HCT116 (cell line): ENCODE results near the gene RUNX2. TPM values are rescaled to one million over a fixed set of nuclear protein-coding genes. Genes with fewer than 3 reads are reported as not detected.

Experiments used
- ATAC-seq: fragments of 200-7000 bp; cut with Tn5 transposase; 2 replicates; pipeline ENCODE4 v1.9.1; 2020; ENCODE audit warnings: mild to moderate bottlenecking, moderate library complexity
- BruUV-seq: library from RNA; stranded (reverse); fragments of 400-500 nt; replicated peaks from 2 replicates; lab custom pipeline; 2021; lab: Mats Ljungman, UMichigan
- CTCF ChIA-PET: fragments of 300-600 bp; sonication (Branson Sonifier 250); formaldehyde crosslinking; loops from one replicate; lab custom pipeline; 2021; ENCODE audit warnings: antibody characterized with exemption; lab: Charles Lee
- POLR2A ChIA-PET: fragments of 300-600, 350-600 bp; sonication (Branson Sonifier 250); formaldehyde crosslinking; loops from one replicate; lab custom pipeline; 2021; ENCODE audit warnings: antibody characterized with exemption; lab: Charles Lee
- RAD21 ChIA-PET, 2 experiments: fragments of 300-600 bp; sonication (Branson Sonifier 250); formaldehyde crosslinking; loops; one replicate each; lab custom pipeline; 2023; ENCODE audit warnings: low total read pairs in 2 of 2; ENCODE audit not compliant: uncharacterized antibody in 2 of 2, unreplicated experiment in 2 of 2, low non-redundant PET in 1 of 2; lab: Charles Lee
- DNase-seq: peaks from one replicate; pipeline ENCODE4 v3.0.0-alpha.2; 2010; ENCODE audit warnings: low read depth, low spot score
- H2AFZ ChIP-seq: fragments of 200-600 bp; shearing (Covaris generic), sonication (generic); 2 replicates; pipeline ENCODE4 v1.6.1; 2017; ENCODE audit warnings: low read depth, mixed run types, mixed read lengths, antibody characterized with exemption, low read length; ENCODE audit not compliant: poor library complexity, severe bottlenecking
- H3K27ac ChIP-seq: 2 replicates; pipeline ENCODE4 v1.5.1; 2012; ENCODE audit warnings: low read depth, low read length
- H3K27me3 ChIP-seq: fragments of 200-600 bp; sonication (generic); 2 replicates; pipeline ENCODE4 v1.6.1; 2016; ENCODE audit warnings: mixed run types, low read length, mixed read lengths; ENCODE audit not compliant: insufficient read depth
- H3K36me3 ChIP-seq, 2 experiments: fragments of 200-500 bp in 1 of 2; fragments of 200-600 bp in 1 of 2; sonication (Bioruptor generic) in 1 of 2; sonication (generic) in 1 of 2; 2 replicates each; pipeline versions ENCODE4 v1.5.1 to v1.6.1; 2014 to 2016; ENCODE audit warnings: low read length in 2 of 2, inconsistent platforms in 1 of 2, mixed read lengths in 1 of 2, mixed run types in 1 of 2; ENCODE audit not compliant: insufficient read depth in 2 of 2, control insufficient read depth in 1 of 2
- H3K4me1 ChIP-seq, 2 experiments: fragments of 200-600 bp in 1 of 2; sonication (generic) in 1 of 2; 2 replicates each; pipeline versions ENCODE4 v1.5.1 to v1.6.1; 2012 to 2017; ENCODE audit warnings: low read length in 2 of 2, inconsistent platforms in 1 of 2, mild to moderate bottlenecking in 1 of 2, mixed read lengths in 1 of 2, mixed run types in 1 of 2, moderate library complexity in 1 of 2; ENCODE audit not compliant: insufficient read depth in 2 of 2, control insufficient read depth in 1 of 2
- H3K4me2 ChIP-seq: fragments of 200-600 bp; sonication (generic); 2 replicates; pipeline ENCODE4 v1.6.1; 2017; ENCODE audit warnings: mixed run types, low read length, mixed read lengths
- H3K4me3 ChIP-seq, 2 experiments: fragments of 200-600 bp in 1 of 2; sonication (generic) in 1 of 2; replicated peaks in 1 of 2; 2 replicates each; pipeline ENCODE4 v1.5.1; 2011 to 2016; ENCODE audit warnings: low read length in 2 of 2, control low read depth in 1 of 2, low read depth in 1 of 2, mild to moderate bottlenecking in 1 of 2, mixed read lengths in 1 of 2, mixed run types in 1 of 2
- H3K79me2 ChIP-seq: fragments of 200-600 bp; sonication (generic); 2 replicates; pipeline ENCODE4 v1.6.1; 2017; ENCODE audit warnings: mild to moderate bottlenecking, mixed run types, low read length, moderate library complexity, mixed read lengths; ENCODE audit not compliant: insufficient read depth
- H3K9ac ChIP-seq: fragments of 200-600 bp; sonication (generic); 2 replicates; pipeline ENCODE4 v1.6.1; 2016; ENCODE audit warnings: low read length, mixed read lengths
- H3K9me2 ChIP-seq: fragments of 200-600 bp; sonication (generic), shearing (Covaris generic); 2 replicates; pipeline ENCODE4 v1.6.1; 2017; ENCODE audit warnings: mixed run types, mild to moderate bottlenecking, moderate library complexity; ENCODE audit not compliant: insufficient read depth
- H3K9me3 ChIP-seq, 2 experiments: fragments of 200-500 bp in 1 of 2; fragments of 200-600 bp in 1 of 2; sonication (Bioruptor generic) in 1 of 2; sonication (generic) in 1 of 2; 2 replicates each; pipeline ENCODE4 v1.6.1; 2014 to 2017; ENCODE audit warnings: low read length in 2 of 2, mixed read lengths in 2 of 2, inconsistent platforms in 1 of 2, low read depth in 1 of 2, mild to moderate bottlenecking in 1 of 2, mixed run types in 1 of 2, moderate library complexity in 1 of 2; ENCODE audit not compliant: control insufficient read depth in 1 of 2, insufficient read depth in 1 of 2
- H4K20me1 ChIP-seq: fragments of 200-600 bp; sonication (generic), shearing (Covaris generic); 2 replicates; pipeline ENCODE4 v1.6.1; 2017; ENCODE audit warnings: mixed run types, mild to moderate bottlenecking, moderate library complexity; ENCODE audit not compliant: insufficient read depth
- ATF3 ChIP-seq: IDR thresholded peaks from 2 replicates; pipeline ENCODE4 v1.6.1; 2012
- CEBPB ChIP-seq: IDR thresholded peaks from 2 replicates; pipeline ENCODE4 v1.6.1; 2012; ENCODE audit warnings: low read depth
- EGR1 ChIP-seq: IDR thresholded peaks from 2 replicates; pipeline ENCODE4 v1.6.1; 2012; ENCODE audit warnings: low read depth
- ELF1 ChIP-seq: IDR thresholded peaks from 2 replicates; pipeline ENCODE4 v1.6.1; 2012; ENCODE audit warnings: low read depth, borderline replicate concordance
- EZH2 ChIP-seq: fragments of 200-600 bp; sonication (generic); IDR thresholded peaks from 2 replicates; pipeline ENCODE4 v1.6.1; 2017; ENCODE audit warnings: antibody characterized with exemption, mixed run types
- FOSL1 ChIP-seq: IDR thresholded peaks from 2 replicates; pipeline ENCODE4 v1.6.1; 2012; ENCODE audit warnings: low read depth
- POLR2AphosphoS5 ChIP-seq: IDR thresholded peaks from 2 replicates; pipeline ENCODE4 v1.6.1; 2011; ENCODE audit warnings: mild to moderate bottlenecking, low read depth, low read length, moderate library complexity
- REST ChIP-seq: IDR thresholded peaks from 2 replicates; pipeline ENCODE4 v1.6.1; 2012; ENCODE audit warnings: low read depth
- SRF ChIP-seq: IDR thresholded peaks from 2 replicates; pipeline ENCODE4 v1.6.1; 2012; ENCODE audit warnings: low read depth
- ZFX ChIP-seq: fragments of 450-650 bp; IDR thresholded peaks from 2 replicates; pipeline ENCODE4 v1.6.1; 2017
- ZNF274 ChIP-seq: fragments of 200-500 bp; sonication (Bioruptor generic); IDR thresholded peaks from 2 replicates; pipeline ENCODE4 v1.6.1; 2014; ENCODE audit warnings: mild to moderate bottlenecking, low read depth, low read length, inconsistent platforms
- intact Hi-C: fragments of 100-400 bp; cut with micrococcal nuclease; formaldehyde crosslinking; loops from 2 replicates; pipeline ENCODE4 v1.10.0; 2022
- total RNA-seq: library from RNA; stranded (reverse); gene quantifications from one replicate; pipeline ENCODE4 v1.2.1, GENCODE V29; 2021; ENCODE audit not compliant: unreplicated experiment

The RUNX2 gene
- total RNA-seq, 1 experiment from 2014 or later = 1.1 TPM

GRCh38 chr6:45572833-45573232, 244.7 kb downstream of the RUNX2 start:
- Histone ChIP-seq H3K27me3 (no peaks in the 10 kb centered on the region), H4K20me1 (no peaks in the 10 kb centered on the region), H3K79me2 (no peaks in the 10 kb centered on the region), H2AFZ (no peak overlapping the region), H3K9ac (no peak overlapping the region), H3K4me1 (peaks cover 4 to 26% of the 10 kb centered on the region in 2 experiments; a peak in 3 of 4 replicates), H3K9me2 (no peaks in the 10 kb centered on the region)
- no TSS peak for BruUV-seq
- POLR2A ChIA-PET = no interaction called here
- TF ChIP-seq ATF3 (no peak), CEBPB (no peak), REST (no peak), ZNF274 (no peak)
- TF ChIP-seq, all 23 proteins: peak for 0
- H3K9me3 ChIP-seq = no peaks in the 10 kb centered on the region
- no peak overlapping the region for H3K4me2 ChIP-seq
- ATAC-seq (no peak), DNase-seq (no peak)
- ChIA-PET CTCF (no interaction called here), RAD21 (no interaction called here)
- intact Hi-C loops = no loop called here
- H3K27ac ChIP-seq = no peak overlapping the region
- no peak overlapping the region for H3K4me3 ChIP-seq
- H3K36me3 ChIP-seq = no peaks in the 10 kb centered on the region

- RAD21 ChIA-PET = no interaction called here
- no TSS peak for BruUV-seq
- no peak overlapping the region for H2AFZ ChIP-seq
- ATAC-seq (no peak), DNase-seq (no peak)
- H3K36me3 ChIP-seq = no peaks in the 10 kb centered on the region
- H3K4me2 ChIP-seq = no peak overlapping the region
- no peak overlapping the region for H3K4me3 ChIP-seq
- H3K9ac ChIP-seq = no peak overlapping the region
- H3K27ac ChIP-seq = no peak overlapping the region
- H3K27me3 ChIP-seq = no peaks in the 10 kb centered on the region
- H3K4me1 ChIP-seq = peaks cover 4 to 14% of the 10 kb centered on the region in 2 experiments; a peak in 3 of 4 replicates
- TF ChIP-seq POLR2AphosphoS5 = no peak
- TF ChIP-seq EGR1 = no peak
- TF ChIP-seq ELF1 = no peak
- TF ChIP-seq SRF = no peak
- no peak for TF ChIP-seq EZH2
- no peak for TF ChIP-seq REST
- no peak for TF ChIP-seq FOSL1
- TF ChIP-seq CEBPB = no peak
- TF ChIP-seq ZFX = no peak
- TF ChIP-seq, all 23 proteins: peak for 0
- intact Hi-C loops = no loop called here
- no peaks in the 10 kb centered on the region for H3K9me3 ChIP-seq
- ChIA-PET CTCF (no interaction called here), POLR2A (no interaction called here)
- H4K20me1 ChIP-seq = no peaks in the 10 kb centered on the region
- H3K9me2 ChIP-seq = no peaks in the 10 kb centered on the region
- no peaks in the 10 kb centered on the region for H3K79me2 ChIP-seq
Measured at GRCh38 chr6:45574014-45574461, 245.9 kb downstream of the RUNX2 start.
